ENCODE measurements around the gene DNAJC7. TPM values are rescaled to one million over a fixed set of nuclear protein-coding genes. Genes with fewer than 3 reads are reported as not detected.

DNAJC7 gene
- total RNA-seq, 1 experiment from 2014 or later: 130 TPM

DNA sequence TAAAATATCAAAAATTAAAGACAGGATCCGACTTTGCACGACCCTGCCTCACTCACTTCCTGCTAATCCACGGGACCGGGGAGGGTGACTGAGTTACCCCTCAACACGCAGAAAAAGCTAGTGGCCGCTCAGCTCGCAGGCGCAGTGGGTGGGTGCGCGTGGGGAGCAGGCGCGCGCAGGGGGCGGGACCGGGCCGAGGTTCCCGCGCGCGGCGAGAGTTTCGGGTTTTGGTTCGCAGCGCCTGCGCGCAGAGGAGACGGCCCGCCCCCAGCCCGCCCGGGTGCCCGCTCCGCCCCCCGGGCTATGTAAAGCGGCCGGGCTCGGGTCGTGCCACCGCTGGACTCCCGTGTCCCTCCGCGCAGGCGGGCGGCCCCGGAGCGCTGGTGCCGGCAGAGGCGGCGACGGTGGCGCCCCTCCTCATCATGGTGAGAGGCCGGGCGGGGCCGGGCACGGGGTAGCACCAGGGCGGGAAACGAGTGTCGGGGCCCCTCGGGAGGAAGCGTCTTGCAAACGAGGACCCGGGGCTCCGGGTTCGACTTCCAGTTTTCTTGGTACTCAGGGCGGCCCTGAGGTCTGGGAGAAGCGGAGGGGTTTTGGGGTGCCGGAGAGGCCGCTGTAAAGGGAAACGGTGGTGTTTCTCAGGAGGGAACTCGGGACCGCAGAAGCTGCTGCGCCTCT is 50.6 kb downstream of the DNAJC7 start, which contains the start of gene CNP:
Gene CNP (plus strand): TSS at position 333 of the 678 bp plus-strand sequence. CDS start 90 bp downstream, at position 423.
- ChIA-PET CTCF (interaction anchor here (0.7 to 1.0 kb wide), 2 partner anchors 36 to 1451 kb away, joined by 3 read pairs; partner anchors contain the start of gene ODAD4), POLR2A (interaction anchor here (0.5 to 8.5 kb wide), 39 partner anchors 10 to 1578 kb away, joined by 3 to 138 read pairs (median 4); partner anchors contain the start of genes ACLY, CAVIN1, DHX58 and DNAJC7)
- peak within 1 kb of the TSS; percentile 77 for H3K27ac Mint-ChIP-seq (ENCODE audit: low read depth, unreplicated experiment)
- TF ChIP-seq, protein P1, sequence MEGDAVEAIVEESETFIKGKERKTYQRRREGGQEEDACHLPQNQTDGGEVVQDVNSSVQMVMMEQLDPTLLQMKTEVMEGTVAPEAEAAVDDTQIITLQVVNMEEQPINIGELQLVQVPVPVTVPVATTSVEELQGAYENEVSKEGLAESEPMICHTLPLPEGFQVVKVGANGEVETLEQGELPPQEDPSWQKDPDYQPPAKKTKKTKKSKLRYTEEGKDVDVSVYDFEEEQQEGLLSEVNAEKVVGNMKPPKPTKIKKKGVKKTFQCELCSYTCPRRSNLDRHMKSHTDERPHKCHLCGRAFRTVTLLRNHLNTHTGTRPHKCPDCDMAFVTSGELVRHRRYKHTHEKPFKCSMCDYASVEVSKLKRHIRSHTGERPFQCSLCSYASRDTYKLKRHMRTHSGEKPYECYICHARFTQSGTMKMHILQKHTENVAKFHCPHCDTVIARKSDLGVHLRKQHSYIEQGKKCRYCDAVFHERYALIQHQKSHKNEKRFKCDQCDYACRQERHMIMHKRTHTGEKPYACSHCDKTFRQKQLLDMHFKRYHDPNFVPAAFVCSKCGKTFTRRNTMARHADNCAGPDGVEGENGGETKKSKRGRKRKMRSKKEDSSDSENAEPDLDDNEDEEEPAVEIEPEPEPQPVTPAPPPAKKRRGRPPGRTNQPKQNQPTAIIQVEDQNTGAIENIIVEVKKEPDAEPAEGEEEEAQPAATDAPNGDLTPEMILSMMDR (IDR thresholded peaks at IDR 0.05; ENCODE audit: unreplicated experiment): no peak
- peaks cover 25% of the 10 kb centered on the region for H3K4me1 Mint-ChIP-seq (ENCODE audit: insufficient read depth, unreplicated experiment)
- H3K36me3 Mint-ChIP-seq (ENCODE audit: insufficient read depth, unreplicated experiment): peaks cover 38% of the 10 kb centered on the region
- peak; percentile 88 for DNase-seq (ENCODE audit: unreplicated experiment)
- no peaks in the 10 kb centered on the region for H3K9me3 Mint-ChIP-seq (ENCODE audit: unreplicated experiment)
- BruUV-seq (replicated peaks): no TSS peak
- intact Hi-C loops (cut with micrococcal nuclease): loop anchor here (2.0 kb wide), 1 partner anchor 50 kb away; the partner anchor contains the start of gene DNAJC7
- H3K27me3 Mint-ChIP-seq (ENCODE audit: insufficient read depth, unreplicated experiment): no peaks in the 10 kb centered on the region
- peak within 1 kb of the TSS; percentile 79 for H3K4me3 Mint-ChIP-seq (ENCODE audit: unreplicated experiment)

DNA sequence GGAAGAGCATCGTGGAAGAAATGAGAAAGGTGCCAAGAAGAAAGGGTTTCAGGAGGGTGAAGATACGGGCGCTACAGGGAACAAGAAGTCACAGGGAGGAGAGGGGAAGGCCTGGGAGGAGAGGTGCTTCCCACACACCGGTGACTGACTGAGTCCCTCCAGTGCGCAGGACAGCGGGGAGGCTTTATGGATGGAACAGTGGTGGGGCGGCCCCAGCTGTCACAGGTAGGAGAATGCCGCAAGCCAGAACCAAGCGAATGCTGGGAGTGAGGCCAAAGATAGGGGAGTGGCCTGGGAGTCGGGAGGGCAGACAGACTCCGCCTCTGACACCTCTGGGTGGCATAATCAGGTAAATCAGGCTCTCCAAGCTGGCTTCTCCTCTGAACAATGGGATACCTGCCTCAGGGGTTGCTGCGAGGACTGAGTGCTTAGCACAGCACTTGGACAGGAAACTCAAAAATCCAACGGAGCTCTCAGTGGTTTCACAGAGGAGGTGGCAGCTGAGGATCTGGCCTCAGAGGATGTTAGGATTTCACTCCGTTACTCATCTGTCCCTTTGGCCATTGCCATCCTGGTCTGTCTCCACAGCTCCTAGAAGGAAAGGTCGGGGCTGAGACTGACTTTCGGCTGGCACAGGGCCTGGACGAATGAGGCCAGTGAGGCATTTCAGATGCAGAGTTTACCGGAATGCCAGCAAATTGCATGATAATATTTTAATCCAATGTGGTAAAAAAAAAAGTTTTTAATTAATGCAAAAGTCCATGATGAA is 51.4 kb downstream of the DNAJC7 start:
- BruUV-seq (replicated peaks): no TSS peak
- Mint-ChIP-seq H3K27me3 (ENCODE audit: insufficient read depth, unreplicated experiment) (no peaks in the 10 kb centered on the region), H3K27ac (ENCODE audit: low read depth, unreplicated experiment) (peak overlapping the region; percentile 77), H3K9me3 (ENCODE audit: unreplicated experiment) (no peaks in the 10 kb centered on the region), H3K4me1 (ENCODE audit: insufficient read depth, unreplicated experiment) (peaks cover 25% of the 10 kb centered on the region), H3K36me3 (ENCODE audit: insufficient read depth, unreplicated experiment) (peaks cover 31% of the 10 kb centered on the region), H3K4me3 (ENCODE audit: unreplicated experiment) (peak overlapping the region; percentile 79)
- TF ChIP-seq, protein P1 (IDR thresholded peaks at IDR 0.05; ENCODE audit: unreplicated experiment): no peak
- intact Hi-C loops (cut with micrococcal nuclease): loop anchor here (2.0 kb wide), 1 partner anchor 51 kb away; the partner anchor contains the start of gene DNAJC7
- ChIA-PET POLR2A (interaction anchor here (0.6 to 8.5 kb wide), 36 partner anchors 10 to 1205 kb away, joined by 3 to 138 read pairs (median 4); partner anchors contain the start of genes ACLY, CAVIN1, DHX58 and DNAJC7), CTCF (interaction anchor here (0.7 to 1.8 kb wide), 5 partner anchors 30 to 1452 kb away, joined by 3 to 5 read pairs (median 3); partner anchors contain the start of gene ODAD4)
- peak; percentile 92 for DNase-seq (ENCODE audit: unreplicated experiment)

DNA sequence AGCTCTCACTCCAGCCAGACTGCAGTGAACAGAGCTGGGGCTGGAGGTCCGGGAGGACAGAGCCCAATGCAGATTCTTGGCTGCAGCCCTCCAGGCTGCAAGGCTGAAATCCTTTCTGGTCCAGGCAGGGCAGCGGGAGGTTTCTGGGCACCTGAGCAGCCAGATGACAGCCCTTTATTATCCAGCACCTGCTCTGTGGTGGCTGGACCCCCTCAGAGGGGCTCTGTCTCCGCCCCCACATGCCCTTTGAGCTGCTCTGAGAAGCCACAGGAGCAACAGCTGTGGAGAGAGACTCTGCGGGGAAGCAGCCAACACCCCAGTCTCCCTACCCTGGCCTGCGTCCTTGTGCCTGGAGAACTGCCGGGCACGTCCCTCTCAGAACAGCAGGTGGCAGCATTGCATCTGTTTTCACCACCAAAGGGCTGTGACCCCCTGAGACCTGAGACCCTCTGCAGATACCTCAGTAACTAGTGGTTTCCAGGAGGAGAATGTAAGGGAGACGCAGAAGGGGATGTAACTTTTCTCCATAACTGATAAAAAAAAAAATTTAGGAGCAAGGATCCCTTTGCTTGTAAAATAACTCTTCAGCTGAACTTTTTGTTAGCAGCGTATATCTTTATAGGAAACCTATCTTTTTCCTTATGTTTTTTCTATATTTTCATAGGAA is 54.3 kb downstream of the DNAJC7 start:
- ChIA-PET CTCF (interaction anchor here (0.6 to 3.9 kb wide), 40 partner anchors 9 to 1664 kb away, joined by 3 to 16 read pairs (median 4); partner anchors contain the start of genes ACLY, DNAJC7 and NKIRAS2), POLR2A (interaction anchor here (0.6 to 8.5 kb wide), 7 partner anchors 32 to 806 kb away, joined by 3 to 138 read pairs (median 4); partner anchors contain the start of genes ACLY, DNAJC7, NKIRAS2 and ODAD4)
- peak; percentile 59 for DNase-seq (ENCODE audit: unreplicated experiment)
- intact Hi-C loops (cut with micrococcal nuclease): loop anchor here (1.0 kb wide), 3 partner anchors 62 to 153 kb away; no protein-coding TSS in a partner anchor
- BruUV-seq (replicated peaks): no TSS peak
- Mint-ChIP-seq H3K4me3 (ENCODE audit: unreplicated experiment) (no peak overlapping the region), H3K4me1 (ENCODE audit: insufficient read depth, unreplicated experiment) (peaks cover 16% of the 10 kb centered on the region), H3K27me3 (ENCODE audit: insufficient read depth, unreplicated experiment) (no peaks in the 10 kb centered on the region), H3K9me3 (ENCODE audit: unreplicated experiment) (no peaks in the 10 kb centered on the region), H3K27ac (ENCODE audit: low read depth, unreplicated experiment) (no peak overlapping the region), H3K36me3 (ENCODE audit: insufficient read depth, unreplicated experiment) (peaks cover 12% of the 10 kb centered on the region)
- TF ChIP-seq, protein P1 (IDR thresholded peaks at IDR 0.05; ENCODE audit: unreplicated experiment): peak; percentile 92
